ENCODE results near the gene TAF1C.

DNA sequence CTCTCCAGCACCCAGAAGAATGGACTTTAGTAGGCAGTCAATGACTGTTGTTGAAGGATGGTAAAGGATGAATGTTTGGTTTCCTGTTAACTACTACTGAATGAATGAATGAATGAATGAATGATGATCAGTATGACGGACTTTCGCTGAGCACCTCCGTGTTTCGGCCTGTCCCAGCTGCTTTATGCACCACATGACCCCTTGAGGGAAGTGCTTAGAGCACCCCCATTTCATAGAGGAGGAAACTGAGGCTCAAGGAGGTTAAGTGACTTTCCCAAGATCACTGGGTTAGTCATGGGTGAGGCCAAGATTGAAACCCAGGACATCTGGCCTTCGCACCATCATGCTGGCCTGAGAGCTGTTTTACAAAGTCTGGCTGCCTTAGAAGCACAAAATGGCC is 46.1 kb upstream of the TAF1C start:
- TF ChIP-seq, protein P1, sequence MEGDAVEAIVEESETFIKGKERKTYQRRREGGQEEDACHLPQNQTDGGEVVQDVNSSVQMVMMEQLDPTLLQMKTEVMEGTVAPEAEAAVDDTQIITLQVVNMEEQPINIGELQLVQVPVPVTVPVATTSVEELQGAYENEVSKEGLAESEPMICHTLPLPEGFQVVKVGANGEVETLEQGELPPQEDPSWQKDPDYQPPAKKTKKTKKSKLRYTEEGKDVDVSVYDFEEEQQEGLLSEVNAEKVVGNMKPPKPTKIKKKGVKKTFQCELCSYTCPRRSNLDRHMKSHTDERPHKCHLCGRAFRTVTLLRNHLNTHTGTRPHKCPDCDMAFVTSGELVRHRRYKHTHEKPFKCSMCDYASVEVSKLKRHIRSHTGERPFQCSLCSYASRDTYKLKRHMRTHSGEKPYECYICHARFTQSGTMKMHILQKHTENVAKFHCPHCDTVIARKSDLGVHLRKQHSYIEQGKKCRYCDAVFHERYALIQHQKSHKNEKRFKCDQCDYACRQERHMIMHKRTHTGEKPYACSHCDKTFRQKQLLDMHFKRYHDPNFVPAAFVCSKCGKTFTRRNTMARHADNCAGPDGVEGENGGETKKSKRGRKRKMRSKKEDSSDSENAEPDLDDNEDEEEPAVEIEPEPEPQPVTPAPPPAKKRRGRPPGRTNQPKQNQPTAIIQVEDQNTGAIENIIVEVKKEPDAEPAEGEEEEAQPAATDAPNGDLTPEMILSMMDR (conservative IDR thresholded peaks at IDR 0.05) = no peak
- TF ChIP-seq ZFX (IDR thresholded peaks at IDR 0.05) = no peak
